Stimulated activated effector memory CD8-positive, alpha-beta T cell treated with anti-CD3 and anti-CD28 coated beads, Interleukin-12 subunit alpha, Interleukin-12 subunit beta, amount 100 ng/mL, for 72 hours (primary cell): ENCODE results near the gene EXOC2.

Source experiments
- ATAC-seq: fragments of 150-1000 bp; cut with Tn5 transposase; 2 replicates; pipeline ENCODE4 v1.10.0; 2021
- DNase-seq, 2 donors: peaks; one replicate each; pipeline ENCODE4 v3.0.0; 2021 to 2022; ENCODE audit warnings: low spot score in 2 of 2
- H3K27ac Mint-ChIP-seq: one replicate; pipeline ENCODE4 v1.8.0; 2022; ENCODE audit warnings: mild to moderate bottlenecking, mixed read lengths
- H3K36me3 Mint-ChIP-seq: one replicate; pipeline ENCODE4 v1.8.0; 2022; ENCODE audit warnings: mild to moderate bottlenecking, mixed read lengths
- H3K4me1 Mint-ChIP-seq: one replicate; pipeline ENCODE4 v1.8.0; 2022; ENCODE audit warnings: mixed read lengths
- H3K4me3 Mint-ChIP-seq: one replicate; pipeline ENCODE4 v1.8.0; 2022; ENCODE audit warnings: mild to moderate bottlenecking, mixed read lengths
- H3K9me3 Mint-ChIP-seq: one replicate; pipeline ENCODE4 v1.8.0; 2022; ENCODE audit warnings: mixed read lengths

Gene EXOC2

GRCh38 chr6:490251-491037, 202.5 kb downstream of the EXOC2 start:
- Mint-ChIP-seq H3K4me1 (peaks cover 83% of the 10 kb centered on the region), H3K27ac (peak overlapping the region; percentile 93), H3K4me3 (peak overlapping the region; percentile 59), H3K9me3 (no peaks in the 10 kb centered on the region), H3K36me3 (peaks cover 74% of the 10 kb centered on the region)
- ATAC-seq (peak; percentile 70), DNase-seq (peak in 1 of 2 donors; percentile 75)

- peaks cover 80% of the 10 kb centered on the region for H3K4me1 Mint-ChIP-seq
- DNase-seq (peak in 1 of 2 donors; percentile 47), ATAC-seq (no peak)
- H3K27ac Mint-ChIP-seq: peak overlapping the region; percentile 93
- peaks cover 74% of the 10 kb centered on the region for H3K36me3 Mint-ChIP-seq
- H3K9me3 Mint-ChIP-seq: no peaks in the 10 kb centered on the region
- H3K4me3 Mint-ChIP-seq: peak overlapping the region; percentile 59
These were observed 203.2 kb downstream of the EXOC2 start for GRCh38 chr6:489762-490161.

- DNase-seq (no peak), ATAC-seq (no peak)
- Mint-ChIP-seq H3K36me3 (peaks cover 73% of the 10 kb centered on the region), H3K27ac (peak overlapping the region; percentile 93), H3K4me3 (peak overlapping the region; percentile 59), H3K4me1 (peaks cover 80% of the 10 kb centered on the region), H3K9me3 (no peaks in the 10 kb centered on the region)
These were observed 203.9 kb downstream of the EXOC2 start for GRCh38 chr6:489001-489400.

GRCh38 chr6:487956-488355, 205.0 kb downstream of the EXOC2 start:
- ATAC-seq (no peak), DNase-seq (peak in 1 of 2 donors; percentile 37)
- Mint-ChIP-seq H3K4me3 (peak overlapping the region; percentile 13), H3K4me1 (peaks cover 79% of the 10 kb centered on the region), H3K9me3 (peaks cover 3% of the 10 kb centered on the region), H3K27ac (peak overlapping the region; percentile 93), H3K36me3 (peaks cover 73% of the 10 kb centered on the region)

- Mint-ChIP-seq H3K36me3 (peaks cover 66% of the 10 kb centered on the region), H3K27ac (peak overlapping the region; percentile 29), H3K9me3 (peaks cover 10% of the 10 kb centered on the region), H3K4me1 (peaks cover 73% of the 10 kb centered on the region), H3K4me3 (no peak overlapping the region)
- ATAC-seq: no peak
- peak in 1 of 2 donors; percentile 46 for DNase-seq
These were observed 207.2 kb downstream of the EXOC2 start for GRCh38 chr6:485655-486170.

- peak; percentile 1 for ATAC-seq
- H3K4me3 Mint-ChIP-seq: peak overlapping the region; percentile 48
- peaks cover 10% of the 10 kb centered on the region for H3K9me3 Mint-ChIP-seq
- peak overlapping the region; percentile 88 for H3K27ac Mint-ChIP-seq
- peaks cover 63% of the 10 kb centered on the region for H3K4me1 Mint-ChIP-seq
- H3K36me3 Mint-ChIP-seq: peaks cover 56% of the 10 kb centered on the region
- no peak for DNase-seq
These were observed 208.2 kb downstream of the EXOC2 start for GRCh38 chr6:484746-485145.

GRCh38 chr6:484086-484745, 208.7 kb downstream of the EXOC2 start:
- H3K9me3 Mint-ChIP-seq: peaks cover 10% of the 10 kb centered on the region
- peak overlapping the region; percentile 88 for H3K27ac Mint-ChIP-seq
- DNase-seq: peak in 1 of 2 donors; percentile 59
- H3K4me3 Mint-ChIP-seq: peak overlapping the region; percentile 48
- peak; percentile 98 for ATAC-seq
- peaks cover 60% of the 10 kb centered on the region for H3K4me1 Mint-ChIP-seq
- H3K36me3 Mint-ChIP-seq: peaks cover 51% of the 10 kb centered on the region

GRCh38 chr6:475314-475713, 217.6 kb downstream of the EXOC2 start:
- H3K4me3 Mint-ChIP-seq: peak overlapping the region; percentile 63

GRCh38 chr6:474453-475185, 218.3 kb downstream of the EXOC2 start:
- Mint-ChIP-seq H3K4me1 (peaks cover 58% of the 10 kb centered on the region), H3K9me3 (no peaks in the 10 kb centered on the region), H3K4me3 (peak overlapping the region; percentile 63), H3K36me3 (no peaks in the 10 kb centered on the region), H3K27ac (peak overlapping the region; percentile 67)
- ATAC-seq (peak; percentile 98), DNase-seq (peak in 1 of 2 donors; percentile 80)

More at GRCh38 chr6:475314-475713, 217.6 kb downstream of the EXOC2 start:
- Mint-ChIP-seq H3K27ac (peak overlapping the region; percentile 67), H3K36me3 (no peaks in the 10 kb centered on the region), H3K4me1 (peaks cover 53% of the 10 kb centered on the region), H3K9me3 (no peaks in the 10 kb centered on the region)
- ATAC-seq (no peak), DNase-seq (no peak)

- DNase-seq (no peak), ATAC-seq (no peak)
- H3K27ac Mint-ChIP-seq: peak overlapping the region; percentile 67
- H3K36me3 Mint-ChIP-seq: no peaks in the 10 kb centered on the region
- peaks cover 56% of the 10 kb centered on the region for H3K4me1 Mint-ChIP-seq
- peak overlapping the region; percentile 63 for H3K4me3 Mint-ChIP-seq
- no peaks in the 10 kb centered on the region for H3K9me3 Mint-ChIP-seq
These were observed 219.0 kb downstream of the EXOC2 start for GRCh38 chr6:473768-474452.

GRCh38 chr6:473356-473755, 219.6 kb downstream of the EXOC2 start:
- Mint-ChIP-seq H3K4me3 (no peak overlapping the region), H3K36me3 (no peaks in the 10 kb centered on the region), H3K9me3 (no peaks in the 10 kb centered on the region), H3K4me1 (peaks cover 54% of the 10 kb centered on the region), H3K27ac (peak overlapping the region; percentile 67)
- ATAC-seq: no peak
- DNase-seq: no peak

GRCh38 chr6:470901-471448, 222.0 kb downstream of the EXOC2 start:
- no peaks in the 10 kb centered on the region for H3K9me3 Mint-ChIP-seq
- DNase-seq (no peak), ATAC-seq (no peak)
- H3K4me1 Mint-ChIP-seq: peaks cover 68% of the 10 kb centered on the region
- peak overlapping the region; percentile 46 for H3K27ac Mint-ChIP-seq
- no peak overlapping the region for H3K4me3 Mint-ChIP-seq
- no peaks in the 10 kb centered on the region for H3K36me3 Mint-ChIP-seq

- no peak overlapping the region for H3K4me3 Mint-ChIP-seq
- H3K4me1 Mint-ChIP-seq: peaks cover 66% of the 10 kb centered on the region
- H3K9me3 Mint-ChIP-seq: no peaks in the 10 kb centered on the region
- H3K27ac Mint-ChIP-seq: no peak overlapping the region
- ATAC-seq (no peak), DNase-seq (peak in 1 of 2 donors; percentile 46)
- H3K36me3 Mint-ChIP-seq: no peaks in the 10 kb centered on the region
These were observed 222.7 kb downstream of the EXOC2 start for GRCh38 chr6:470051-470900.

- H3K4me1 Mint-ChIP-seq: peaks cover 40% of the 10 kb centered on the region
- no peak for DNase-seq
- no peaks in the 10 kb centered on the region for H3K36me3 Mint-ChIP-seq
- no peak overlapping the region for H3K27ac Mint-ChIP-seq
- H3K9me3 Mint-ChIP-seq: no peaks in the 10 kb centered on the region
- ATAC-seq: peak; percentile 94
- H3K4me3 Mint-ChIP-seq: no peak overlapping the region
These were observed 225.3 kb downstream of the EXOC2 start for GRCh38 chr6:467671-468082.
